ENCODE measurements around the gene AVPR1B.
A peak's percentile ranks its signal among the peaks of the same experiment; 100 is the strongest.

The AVPR1B gene

DNA sequence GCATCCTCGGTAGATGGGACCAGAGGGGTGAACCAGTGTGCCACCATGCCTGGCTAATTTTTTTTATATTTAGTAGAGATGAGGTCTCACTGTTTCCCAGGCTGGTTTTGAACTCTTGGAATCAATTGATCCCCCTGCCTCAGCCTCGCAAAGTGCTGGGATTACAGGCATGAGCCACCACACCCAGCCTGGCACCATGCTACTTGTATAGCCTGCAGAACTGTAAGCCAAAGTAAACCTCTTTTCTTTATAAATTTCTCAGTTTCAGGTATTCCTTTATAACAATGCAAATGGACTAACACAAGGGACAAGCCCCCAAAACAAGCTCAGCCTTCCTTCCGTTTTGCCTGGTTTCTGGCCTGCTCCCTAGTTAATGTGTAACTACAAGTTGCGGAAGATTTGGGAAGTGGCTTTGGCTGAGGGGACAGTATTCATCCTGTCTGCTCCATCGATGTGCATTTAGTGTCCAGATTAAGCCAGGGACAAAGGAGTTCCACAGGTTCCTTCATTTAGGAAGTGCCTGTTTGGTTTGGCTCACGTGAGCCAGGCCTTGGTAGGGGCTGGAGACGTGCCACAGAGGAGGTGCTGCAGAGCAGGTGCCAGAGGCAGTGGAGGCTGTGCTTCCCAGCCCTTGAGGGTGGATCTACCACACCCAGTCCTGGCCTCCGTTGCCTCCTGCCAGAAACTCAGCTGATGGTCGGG is 4.4 kb downstream of the AVPR1B start:
- DNase-seq (ENCODE audit: low read depth), result no peak

DNA sequence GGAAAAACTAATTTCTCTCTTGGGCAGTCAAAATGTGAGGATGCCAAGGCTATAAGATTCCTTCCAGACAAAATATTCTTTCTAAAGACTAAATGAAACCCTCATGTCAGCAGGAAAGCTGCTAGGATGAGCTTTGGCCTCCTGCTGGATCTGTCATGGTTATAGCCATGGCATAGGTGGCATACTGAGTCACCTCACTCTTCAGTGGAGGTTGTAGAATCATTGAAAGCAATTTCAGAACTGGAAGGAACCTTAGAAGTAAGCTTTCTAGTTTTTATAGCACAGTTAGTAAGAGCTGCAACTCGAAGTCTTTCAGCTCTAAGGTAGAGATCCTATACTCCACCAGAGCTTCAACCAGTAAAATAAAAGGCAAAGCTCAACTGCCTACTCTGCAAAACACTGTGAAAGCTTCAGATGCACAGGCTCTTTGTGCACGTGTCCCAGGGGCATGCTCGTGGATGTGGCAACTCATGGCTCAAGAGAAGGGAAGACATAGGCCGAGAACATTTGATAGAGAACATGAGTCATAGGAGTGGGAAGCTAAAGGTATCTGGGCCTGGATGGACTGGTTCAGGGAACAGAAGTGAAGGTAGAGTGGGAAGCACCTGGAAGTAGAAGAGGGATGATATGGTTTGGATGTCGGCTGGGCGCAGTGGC is 5.8 kb downstream of the AVPR1B start:
- no peak for DNase-seq (ENCODE audit: low read depth)

DNA sequence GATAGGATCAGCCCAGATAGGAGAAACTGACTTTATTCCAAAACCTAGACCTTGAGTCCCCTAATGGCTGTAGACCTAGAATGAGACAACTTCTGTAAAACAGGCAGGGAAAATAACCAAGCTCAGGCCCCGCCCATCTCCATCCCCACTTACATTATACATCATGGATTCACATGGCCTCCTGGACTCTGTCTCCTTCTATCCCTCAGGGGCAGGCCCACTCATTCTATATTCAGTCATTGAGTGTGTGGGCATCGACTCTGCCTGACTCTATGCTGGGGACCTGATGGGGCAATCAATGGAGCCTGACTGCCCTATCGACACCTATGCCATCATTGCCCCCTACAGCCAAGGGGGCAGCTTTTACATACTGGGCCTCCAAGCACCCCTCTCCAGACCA is 6.4 kb downstream of the AVPR1B start:
- DNase-seq (ENCODE audit: low read depth), result no peak

DNA sequence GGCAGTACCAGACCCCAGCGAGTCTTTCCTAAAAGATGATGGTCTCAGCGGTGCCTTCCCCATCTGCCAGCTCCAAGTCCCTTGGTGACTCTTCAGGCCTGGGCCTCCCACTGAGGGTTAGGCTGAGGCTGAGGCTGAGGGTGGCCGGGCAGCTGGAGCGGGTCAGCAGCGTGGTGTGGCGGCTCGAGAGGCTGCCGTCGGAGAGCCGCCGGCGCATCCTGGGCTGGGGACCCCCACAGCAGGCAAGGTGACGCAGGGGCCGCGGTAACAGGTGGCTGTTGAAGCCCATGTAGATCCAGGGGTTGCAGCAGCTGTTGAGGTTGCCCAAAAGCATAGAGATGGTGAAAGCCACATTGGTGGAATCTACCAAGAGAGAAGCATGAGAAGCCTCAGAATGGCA is 7.0 kb downstream of the AVPR1B start:
- DNase-seq (ENCODE audit: low read depth), result no peak

DNA sequence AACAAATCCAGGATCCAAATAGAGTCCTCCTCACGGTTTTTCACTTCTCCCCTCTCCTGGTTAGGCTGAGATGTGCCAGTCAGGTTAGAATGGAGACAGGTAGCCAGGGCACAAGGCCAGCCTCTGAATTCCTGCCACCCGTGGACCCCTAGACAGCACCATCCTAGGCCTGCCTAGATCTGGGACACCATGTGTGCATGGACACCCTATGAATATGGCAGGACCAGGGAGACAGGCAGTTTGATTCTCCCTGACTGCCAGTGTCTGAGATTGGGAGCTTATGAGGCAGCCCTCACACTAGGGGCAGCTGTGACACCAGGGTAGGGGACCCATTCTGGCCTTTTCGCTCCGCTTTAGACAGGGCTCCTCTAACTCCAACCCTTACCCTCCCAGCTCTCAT is 7.5 kb downstream of the AVPR1B start:
- DNase-seq (ENCODE audit: low read depth), result no peak

DNA sequence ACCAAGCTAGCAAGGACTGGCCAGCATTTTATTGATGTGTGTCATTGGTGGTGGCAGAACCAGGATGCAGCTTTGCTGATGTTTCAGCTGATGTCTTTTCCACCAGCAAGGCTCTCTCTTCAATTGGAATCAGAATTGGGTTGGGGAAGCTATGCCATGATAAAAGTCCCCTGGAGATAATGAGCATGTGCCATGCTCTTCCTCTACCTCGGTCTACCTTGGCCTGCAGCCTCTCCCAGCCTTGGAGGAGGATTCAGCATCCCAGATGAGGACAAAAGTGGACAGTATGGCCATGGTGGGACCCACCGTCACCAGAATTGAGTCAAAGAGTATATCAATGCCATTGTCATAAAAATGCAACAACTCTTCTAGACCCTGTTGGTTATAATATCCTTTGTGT is 8.6 kb downstream of the AVPR1B start:
- DNase-seq (ENCODE audit: low read depth), result no peak

DNA sequence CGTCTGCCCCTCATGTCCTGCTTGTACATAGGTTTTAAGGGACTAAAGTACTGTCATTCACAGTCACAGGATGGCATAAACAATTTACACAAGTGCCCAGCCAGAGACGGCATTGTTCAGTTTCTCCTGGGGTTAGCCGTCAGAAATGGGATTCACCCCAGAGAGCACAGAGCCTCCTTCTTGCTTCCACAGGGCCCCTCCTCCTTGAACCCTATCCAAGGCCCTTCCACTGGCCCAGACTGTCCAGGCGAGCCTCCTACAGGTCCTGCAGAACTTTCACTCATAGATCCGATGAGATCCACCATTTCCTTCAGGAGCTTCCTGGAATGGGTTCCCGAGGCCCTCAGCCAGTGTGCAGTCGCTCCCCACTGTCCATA is 10.0 kb downstream of the AVPR1B start:
- DNase-seq (ENCODE audit: low read depth), result no peak

DNA sequence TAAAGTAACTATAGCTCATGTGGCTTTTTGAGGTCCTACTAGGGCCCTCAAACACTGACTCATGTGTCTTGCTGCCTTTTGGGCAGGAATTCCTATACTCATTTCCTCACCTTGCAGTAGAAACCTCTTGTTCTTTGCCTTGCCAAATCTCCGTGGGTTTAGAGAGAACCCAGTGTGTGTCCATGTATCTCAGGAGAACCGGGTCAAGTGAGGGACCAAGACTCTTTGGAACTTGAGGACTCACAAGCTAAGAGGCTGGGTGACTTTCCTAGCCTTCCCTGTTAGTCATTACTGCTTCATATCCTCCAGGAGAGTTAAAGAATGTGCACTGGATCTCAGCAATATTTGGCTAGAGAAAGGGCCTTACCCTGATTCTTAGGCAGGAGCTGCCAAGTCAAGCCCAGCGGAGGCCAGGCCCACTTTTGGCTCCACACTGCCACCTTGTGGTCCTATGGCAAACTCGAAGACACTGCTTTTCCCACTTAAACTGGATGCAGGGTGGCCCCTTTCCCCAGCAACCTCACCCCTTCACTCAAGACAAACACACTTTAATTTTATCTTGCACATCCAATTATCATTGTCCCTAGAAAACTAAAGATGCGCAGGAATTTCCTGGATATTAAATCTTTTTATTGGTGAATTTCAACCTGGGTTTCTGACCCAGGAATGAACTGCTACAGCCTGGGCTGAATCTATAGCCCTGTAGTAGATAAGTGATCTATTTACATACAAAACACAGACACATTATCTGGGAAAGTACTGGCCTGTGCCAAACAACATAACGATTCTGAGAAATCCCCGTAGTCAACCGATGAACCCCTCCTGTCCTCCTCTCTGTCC is 10.6 kb downstream of the AVPR1B start:
- peak; percentile 60 for DNase-seq (ENCODE audit: low read depth)

DNA sequence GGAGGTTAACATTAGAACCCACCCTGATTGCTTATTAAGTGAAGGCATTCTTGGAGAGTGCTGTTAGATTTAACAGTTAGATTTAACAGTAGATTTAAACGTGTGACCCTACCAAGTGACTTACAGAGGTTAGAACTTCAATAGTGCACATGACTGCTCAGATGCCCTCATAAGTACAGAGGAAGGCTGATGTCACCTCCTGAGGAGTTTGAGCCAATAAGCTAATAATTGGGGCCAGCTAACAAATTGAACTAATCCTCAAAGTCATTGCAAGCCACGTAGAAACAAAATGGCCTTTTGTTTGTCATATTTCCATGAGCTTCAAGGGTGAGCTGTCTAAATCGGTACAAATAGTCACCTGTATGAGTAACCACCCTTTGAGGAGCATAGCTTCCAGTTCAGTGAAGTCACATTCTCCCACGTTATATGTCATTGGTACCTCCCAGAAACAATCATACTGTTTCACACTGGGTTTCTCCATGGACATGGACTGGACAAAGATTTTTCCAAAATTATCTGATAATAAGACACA is 11.7 kb downstream of the AVPR1B start:
- no peak for DNase-seq (ENCODE audit: low read depth)

DNA sequence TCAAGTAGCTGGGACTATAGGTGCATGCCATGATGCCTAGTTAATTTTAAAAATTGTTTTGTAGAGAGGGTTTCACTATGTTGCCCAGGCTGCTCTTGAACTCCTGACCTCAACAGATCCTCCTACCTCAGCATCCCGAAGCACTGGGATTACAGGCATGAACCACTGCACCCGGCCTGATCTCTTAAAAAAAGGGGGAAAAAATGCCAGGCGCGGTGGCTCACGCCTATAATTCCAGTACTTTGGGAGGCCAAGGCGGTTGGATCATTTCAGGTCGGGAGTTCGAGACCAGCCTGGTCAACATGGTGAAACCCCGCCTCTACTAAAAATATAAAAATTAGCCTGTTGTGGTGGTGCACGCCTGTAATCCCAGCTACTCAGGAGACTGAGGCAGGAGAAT is 13.2 kb downstream of the AVPR1B start:
- DNase-seq (ENCODE audit: low read depth), result no peak

DNA sequence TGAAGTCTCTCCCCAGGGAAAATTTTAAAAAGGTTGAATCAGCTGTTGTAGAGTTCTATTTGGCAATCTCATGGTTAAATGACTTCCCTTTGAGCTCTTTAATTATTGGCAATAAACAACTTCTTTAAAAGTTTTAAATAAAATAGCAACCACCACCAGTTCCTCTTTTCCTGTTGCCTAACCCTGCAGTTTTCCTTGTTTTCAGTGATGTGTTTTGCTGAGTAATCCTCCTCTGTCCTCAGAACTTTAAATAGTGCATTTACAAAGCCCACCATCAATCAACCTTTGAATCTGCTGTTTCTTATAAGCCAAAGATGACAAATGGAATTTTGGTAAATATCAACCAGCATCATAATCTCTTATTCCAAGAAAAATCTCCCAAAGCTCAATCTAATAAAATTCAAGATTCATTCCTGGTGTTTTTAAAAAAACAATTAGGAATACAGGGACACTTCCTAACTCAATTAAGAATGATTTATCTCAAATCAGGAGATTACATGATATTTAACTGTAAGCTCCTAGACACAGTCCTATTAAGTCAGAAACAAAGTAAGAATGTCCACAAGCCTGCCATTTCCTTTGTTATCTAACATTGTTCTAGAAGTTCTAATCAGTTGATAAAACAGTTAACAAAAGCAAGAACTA is 14.8 kb downstream of the AVPR1B start:
- no peak for DNase-seq (ENCODE audit: low read depth)

DNA sequence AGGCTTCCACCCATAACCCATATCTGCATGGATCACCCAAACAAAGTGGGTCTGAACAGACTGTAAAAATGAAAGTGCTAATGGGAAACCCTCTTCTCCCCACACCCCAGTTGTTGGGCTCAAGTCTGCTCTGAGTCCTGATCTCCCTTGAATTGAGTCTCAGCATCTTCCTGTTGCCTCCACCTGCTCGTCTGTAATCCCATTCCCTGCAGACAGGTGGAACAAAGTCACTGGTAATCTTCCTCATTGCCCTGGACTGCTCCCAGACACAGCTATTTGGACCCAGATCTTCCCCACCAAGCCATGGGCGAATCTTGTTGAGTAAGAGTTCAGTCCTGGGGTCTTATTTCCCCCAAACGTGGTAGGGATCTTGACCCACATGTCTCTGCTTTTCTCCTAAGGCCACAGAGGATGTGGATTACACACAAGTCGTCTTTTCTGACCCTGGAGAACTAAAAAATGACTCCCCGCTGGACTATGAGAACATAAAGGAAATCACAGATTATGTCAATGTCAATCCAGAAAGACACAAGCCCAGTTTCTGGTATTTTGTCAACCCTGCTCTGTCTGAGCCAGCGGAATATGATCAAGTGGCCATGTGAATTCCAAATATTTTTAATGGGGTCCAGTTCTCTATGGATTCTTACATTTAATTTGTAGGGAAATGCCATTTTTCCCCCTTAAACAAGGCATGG is 15.7 kb downstream of the AVPR1B start:
- no peak for DNase-seq (ENCODE audit: low read depth)

DNA sequence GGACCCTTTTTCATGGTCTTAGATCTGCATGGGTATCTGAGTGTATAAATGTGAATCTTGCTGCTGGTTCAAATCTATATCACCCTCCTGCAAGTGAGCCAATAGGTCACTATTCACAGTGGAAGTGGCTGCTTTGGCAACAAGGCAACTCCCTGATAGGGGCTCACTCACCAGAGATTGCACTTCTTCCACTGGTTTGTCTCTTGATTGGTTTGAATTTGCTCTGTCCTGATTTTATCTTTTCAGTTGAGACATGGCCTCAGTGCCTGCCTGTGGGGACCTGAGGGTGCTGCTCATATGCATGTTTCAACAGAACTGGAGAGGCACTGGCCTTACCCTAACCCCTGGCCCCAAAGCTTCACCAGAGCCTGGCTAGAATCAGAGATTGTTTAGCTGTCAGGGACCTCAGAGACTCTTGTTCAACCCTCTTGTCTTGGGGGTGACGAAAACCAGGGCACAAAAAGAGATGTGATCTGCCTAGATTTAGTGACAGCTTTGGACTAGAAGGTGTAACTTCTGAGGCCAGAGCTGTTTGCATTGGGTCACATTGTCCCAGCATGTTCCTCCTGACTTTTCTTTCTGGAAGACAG is 16.9 kb downstream of the AVPR1B start:
- DNase-seq (ENCODE audit: low read depth), result no peak

DNA sequence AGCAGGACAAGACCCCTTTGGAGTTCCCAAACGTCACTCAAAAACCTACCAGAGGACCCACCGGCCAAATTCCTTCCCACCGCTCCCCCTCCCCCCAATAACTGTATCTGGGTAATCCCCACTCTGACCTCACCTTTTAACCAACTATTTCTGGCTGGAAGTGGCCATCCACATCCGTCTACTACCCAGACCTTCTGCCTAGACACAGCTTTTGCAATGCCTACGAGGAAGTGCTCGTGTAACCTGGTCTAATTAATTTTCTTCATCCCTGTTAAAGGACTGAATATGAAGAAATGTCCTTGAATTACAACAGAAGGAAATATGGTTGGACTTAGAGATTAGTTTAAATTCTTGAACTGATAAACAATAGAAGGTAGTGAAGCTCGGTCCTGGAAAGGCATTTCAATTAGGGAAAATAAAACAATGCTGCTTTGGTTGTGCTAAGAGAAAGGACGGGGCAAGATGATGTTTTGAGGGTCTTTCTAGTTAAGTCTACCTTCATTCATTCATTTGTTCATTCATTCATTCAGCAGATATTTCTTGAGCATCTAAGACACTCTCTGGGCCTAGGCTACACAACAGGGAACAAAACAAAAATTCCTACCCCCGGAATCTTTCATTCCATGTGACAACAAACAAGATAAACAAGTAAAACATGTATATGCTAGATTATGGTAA is 18.8 kb downstream of the AVPR1B start:
- no peak for DNase-seq (ENCODE audit: low read depth)

DNA sequence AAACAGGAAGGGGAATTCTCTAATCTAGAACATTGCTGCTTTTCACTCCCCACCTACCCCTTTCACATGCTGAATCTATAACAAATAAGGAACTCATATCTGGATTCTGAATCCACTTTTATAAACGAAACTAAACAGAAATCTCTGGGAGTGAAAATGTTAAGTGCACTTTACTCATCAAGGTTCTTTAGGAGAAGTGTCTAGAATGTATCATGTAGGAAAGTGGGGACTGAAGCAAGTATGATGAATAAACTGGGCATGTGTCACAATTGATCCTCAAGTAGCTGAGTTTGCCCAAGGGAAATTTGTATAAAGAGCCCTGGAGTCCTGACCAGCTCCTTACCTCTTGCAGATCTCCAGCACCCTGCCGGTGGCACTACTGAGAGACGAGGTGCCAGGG is 19.8 kb downstream of the AVPR1B start:
- DNase-seq (ENCODE audit: low read depth), result no peak

DNA sequence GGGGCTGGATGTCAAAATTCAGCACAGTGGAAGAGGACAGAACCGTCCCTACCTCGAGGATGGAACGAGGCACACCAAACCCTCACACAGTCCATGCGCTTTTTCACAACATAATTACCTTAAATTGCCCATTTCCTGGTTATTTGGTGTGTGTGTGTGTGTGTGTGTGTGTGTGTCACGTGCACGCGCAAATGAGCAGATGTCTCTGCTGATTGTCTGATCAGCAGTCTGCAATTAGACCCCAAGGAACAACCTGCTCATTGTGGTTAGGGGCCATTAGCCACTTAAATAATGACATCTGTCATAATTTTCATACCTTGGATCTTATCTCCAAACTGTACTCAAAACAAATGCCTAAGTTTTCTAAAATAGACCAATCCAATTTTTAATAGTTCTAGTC is 23.2 kb downstream of the AVPR1B start:
- no peak for DNase-seq (ENCODE audit: low read depth)

DNA sequence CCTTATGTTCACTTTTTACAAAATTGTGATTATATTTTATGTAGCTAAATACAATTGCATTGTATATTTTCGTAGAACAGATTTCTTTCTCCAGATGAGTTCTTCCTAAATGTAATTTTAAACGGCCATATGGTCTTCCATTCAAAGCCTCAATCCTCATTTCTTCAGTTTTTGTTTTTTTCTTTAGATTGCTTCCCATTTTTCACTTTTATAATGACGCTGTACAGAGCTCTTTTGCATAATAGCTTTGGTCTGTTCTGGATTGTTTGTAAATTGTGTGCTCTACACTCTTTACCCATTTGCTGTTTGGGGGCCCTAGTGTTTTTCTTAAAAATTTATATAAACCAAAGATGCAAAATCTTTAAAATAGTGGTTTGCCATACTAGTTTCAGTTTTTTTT is 27.8 kb downstream of the AVPR1B start:
- DNase-seq (ENCODE audit: low read depth), result no peak

DNA sequence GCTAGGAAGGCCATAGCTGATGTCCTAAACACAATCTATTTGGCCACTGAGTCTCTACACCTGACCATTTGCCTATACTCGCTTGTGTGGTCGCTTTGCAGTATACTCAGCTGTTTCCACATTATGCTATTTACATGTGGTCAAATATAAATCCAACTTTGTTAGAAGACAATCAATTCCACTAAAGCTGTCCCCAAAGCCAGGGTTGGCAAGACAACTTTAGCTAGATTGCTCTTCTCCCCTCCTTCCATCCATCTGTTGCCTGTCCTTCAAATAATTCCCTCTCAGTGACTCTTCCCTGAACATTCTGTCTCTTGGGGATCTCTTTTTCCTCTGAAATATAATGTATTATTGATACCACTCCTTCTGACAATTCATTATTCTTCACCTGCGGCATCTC is 30.1 kb downstream of the AVPR1B start:
- DNase-seq (ENCODE audit: low read depth), result no peak

DNA sequence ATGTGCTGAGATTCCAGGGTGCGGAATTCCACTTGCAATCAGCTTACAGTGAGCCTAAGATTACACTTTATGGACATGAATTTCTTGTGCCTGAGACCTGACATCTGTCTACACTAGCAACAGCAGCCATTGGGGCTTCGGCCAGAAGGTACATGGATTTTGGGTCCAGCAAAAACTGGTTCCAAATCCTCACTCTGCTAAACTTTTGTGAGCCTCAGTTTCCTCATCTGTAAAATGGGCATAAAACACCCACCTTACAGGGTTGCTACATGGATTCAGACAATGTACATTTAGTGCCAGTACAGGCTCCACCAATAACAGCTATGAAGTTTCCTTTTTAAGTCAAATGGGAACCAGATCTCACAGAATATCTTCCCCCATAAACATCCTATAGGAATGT is 33.4 kb downstream of the AVPR1B start:
- no peak for DNase-seq (ENCODE audit: low read depth)

DNA sequence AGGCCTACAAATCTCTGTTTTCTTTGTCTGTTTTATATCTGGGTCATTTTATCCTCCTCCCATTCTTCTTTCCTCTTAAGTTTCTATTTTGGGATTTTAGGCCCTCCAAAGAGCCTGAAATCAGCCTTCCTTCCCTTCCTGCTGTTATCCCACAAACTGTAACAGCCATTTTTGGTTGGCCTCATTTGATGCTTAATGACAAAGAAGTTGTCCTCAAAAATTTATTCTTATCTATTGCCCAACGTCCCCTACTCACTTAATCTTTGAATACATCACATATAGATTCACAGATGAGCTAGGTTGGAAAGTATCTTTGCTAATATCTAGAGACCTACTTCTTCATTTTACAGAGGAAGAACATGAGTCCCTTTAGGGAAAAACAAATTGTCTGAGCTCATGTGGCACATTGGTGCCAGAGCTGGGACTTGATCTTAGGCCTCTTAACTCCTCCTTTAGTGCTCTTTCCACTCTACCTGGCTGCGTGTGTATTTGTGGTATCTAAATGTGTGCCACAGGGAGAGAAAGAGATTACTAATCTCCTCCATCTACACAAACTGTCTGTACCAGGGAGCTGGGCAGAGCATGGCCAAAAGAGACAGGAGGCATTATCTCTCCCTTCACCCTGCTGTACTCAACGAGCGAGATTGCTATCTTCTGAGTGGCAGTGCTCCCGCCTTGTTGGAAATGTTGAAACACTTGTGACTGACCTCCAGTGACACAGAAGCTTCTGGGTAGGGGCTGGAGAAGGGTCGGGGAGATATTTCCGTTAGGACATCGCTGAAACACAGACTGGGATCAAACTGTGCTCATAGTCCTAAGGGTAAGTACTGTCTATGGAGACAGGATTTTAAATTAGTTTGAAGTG is 34.1 kb downstream of the AVPR1B start:
- DNase-seq (ENCODE audit: low read depth), result no peak

Measured in activated T-helper 9 cell treated with anti-CD3 and anti-CD28 coated beads, Interleukin-2, amount 50 U/mL, for 16 hours (primary cell).